Neural cell (in vitro differentiated cells): ENCODE results near the gene HSD11B2. TPM values are rescaled to one million over a fixed set of nuclear protein-coding genes. Genes with fewer than 3 reads are reported as not detected.

Source experiments
- H2AFZ ChIP-seq: fragments of 200-600, 300-800 bp; sonication (generic), shearing (Covaris generic); 2 replicates; pipeline ENCODE4 v1.6.0; 2014; ENCODE audit warnings: low read depth, mild to moderate bottlenecking, antibody characterized with exemption, low read length, moderate library complexity
- H3F3A ChIP-seq: fragments of 200-600 bp; shearing (Covaris generic); 2 replicates; pipeline ENCODE4 v1.6.1; 2016; ENCODE audit warnings: mild to moderate bottlenecking, moderate library complexity, mixed read lengths, antibody characterized with exemption, low read length; ENCODE audit not compliant: insufficient read depth, poor library complexity, severe bottlenecking
- H3K27ac ChIP-seq: fragments of 200-600, 300-800 bp; sonication (generic), shearing (Covaris generic); 2 replicates; pipeline ENCODE4 v1.5.1; 2014; ENCODE audit warnings: mild to moderate bottlenecking, low read length, moderate library complexity
- H3K27me3 ChIP-seq: fragments of 300-800, 200-600 bp; sonication (generic), shearing (Covaris generic); 2 replicates; pipeline ENCODE4 v1.6.0; 2014; ENCODE audit warnings: mild to moderate bottlenecking, low read depth, low read length, moderate library complexity; ENCODE audit not compliant: insufficient read depth
- H3K36me3 ChIP-seq: fragments of 300-800, 200-600 bp; sonication (generic), shearing (Covaris generic); 2 replicates; pipeline ENCODE4 v1.5.1; 2014; ENCODE audit warnings: mild to moderate bottlenecking, antibody characterized with exemption, low read length, moderate library complexity; ENCODE audit not compliant: insufficient read depth
- H3K4me2 ChIP-seq: fragments of 300-800, 200-600 bp; sonication (generic), shearing (Covaris generic); 2 replicates; pipeline ENCODE4 v1.6.0; 2014; ENCODE audit warnings: mild to moderate bottlenecking, low read length
- H3K4me3 ChIP-seq: fragments of 300-800, 200-600 bp; sonication (generic), shearing (Covaris generic); 2 replicates; pipeline ENCODE4 v1.5.1; 2014; ENCODE audit warnings: mild to moderate bottlenecking, low read length, moderate library complexity
- H3K79me2 ChIP-seq: fragments of 200-600 bp; shearing (Covaris generic); replicated peaks from 2 replicates; pipeline ENCODE4 v1.6.0; 2014; ENCODE audit warnings: mild to moderate bottlenecking, low read length, moderate library complexity; ENCODE audit not compliant: insufficient read depth
- H3K9ac ChIP-seq: fragments of 300-800, 200-600 bp; sonication (generic), shearing (Covaris generic); 2 replicates; pipeline ENCODE4 v1.6.1; 2016; ENCODE audit warnings: mild to moderate bottlenecking, low read length, mixed read lengths
- H3K9me2 ChIP-seq: fragments of 200-600 bp; shearing (Covaris generic); 2 replicates; pipeline ENCODE4 v1.6.1; 2016; ENCODE audit warnings: mild to moderate bottlenecking, low read length, mixed read lengths; ENCODE audit not compliant: insufficient read depth
- H3K9me3 ChIP-seq: fragments of 200-600, 300-800 bp; sonication (generic), shearing (Covaris generic); 2 replicates; pipeline ENCODE4 v1.6.1; 2016; ENCODE audit warnings: mild to moderate bottlenecking, mixed run types, low read length, moderate library complexity, mixed read lengths
- H4K20me1 ChIP-seq: fragments of 200-600 bp; shearing (Covaris generic); 2 replicates; pipeline ENCODE4 v1.6.1; 2016; ENCODE audit warnings: mild to moderate bottlenecking, mixed run types; ENCODE audit not compliant: insufficient read depth
- EP300 ChIP-seq: fragments of 450-650 bp; conservative IDR thresholded peaks from 2 replicates; pipeline ENCODE4 v1.6.1; 2014; ENCODE audit warnings: antibody characterized with exemption, mild to moderate bottlenecking, moderate library complexity; ENCODE audit not compliant: poor library complexity, severe bottlenecking
- EZH2 ChIP-seq: fragments of 200-600, 300-800 bp; shearing (Covaris generic), sonication (generic); IDR thresholded peaks from 2 replicates; pipeline ENCODE4 v1.6.1; 2014; ENCODE audit warnings: antibody characterized with exemption, low read length, borderline replicate concordance, mild to moderate bottlenecking; ENCODE audit not compliant: insufficient read depth, poor library complexity, severe bottlenecking
- MXI1 ChIP-seq: fragments of 450-650 bp; conservative IDR thresholded peaks from 2 replicates; pipeline ENCODE4 v1.6.1; 2014; ENCODE audit warnings: antibody characterized with exemption, mild to moderate bottlenecking; ENCODE audit not compliant: poor library complexity, severe bottlenecking
- POLR2AphosphoS5 ChIP-seq: IDR thresholded peaks from 2 replicates; pipeline ENCODE4 v1.6.1; 2012
- RAD21 ChIP-seq: fragments of 450-650 bp; conservative IDR thresholded peaks from 2 replicates; pipeline ENCODE4 v1.6.1; 2014; ENCODE audit warnings: antibody characterized with exemption, mild to moderate bottlenecking, moderate library complexity
- SMC3 ChIP-seq: fragments of 450-650 bp; conservative IDR thresholded peaks from 2 replicates; pipeline ENCODE4 v1.6.1; 2014; ENCODE audit warnings: antibody characterized with exemption, mild to moderate bottlenecking, moderate library complexity; ENCODE audit not compliant: poor library complexity
- TAF1 ChIP-seq: IDR thresholded peaks from 2 replicates; pipeline ENCODE4 v1.6.1; 2012; ENCODE audit warnings: low read depth
- polyA plus RNA-seq: library from polyadenylated mRNA; depleted of rRNA; stranded (reverse); fragments of >200 nt; gene quantifications from 2 replicates; pipeline ENCODE4 v1.2.3, GENCODE V29; 2014
- TF ChIP-seq, protein P1 (sequence below): IDR thresholded peaks from 2 replicates; pipeline ENCODE4 v1.6.1; 2012; ENCODE audit warnings: borderline replicate concordance
- TF ChIP-seq, protein P2 (sequence below): fragments of 450-650 bp; IDR thresholded peaks from 2 replicates; pipeline ENCODE4 v1.5.1; 2014; ENCODE audit warnings: antibody characterized with exemption, mild to moderate bottlenecking, moderate library complexity; ENCODE audit not compliant: poor library complexity, severe bottlenecking

The HSD11B2 gene
- polyA plus RNA-seq, 1 donor from 2014 or later = 0.24 TPM

DNA sequence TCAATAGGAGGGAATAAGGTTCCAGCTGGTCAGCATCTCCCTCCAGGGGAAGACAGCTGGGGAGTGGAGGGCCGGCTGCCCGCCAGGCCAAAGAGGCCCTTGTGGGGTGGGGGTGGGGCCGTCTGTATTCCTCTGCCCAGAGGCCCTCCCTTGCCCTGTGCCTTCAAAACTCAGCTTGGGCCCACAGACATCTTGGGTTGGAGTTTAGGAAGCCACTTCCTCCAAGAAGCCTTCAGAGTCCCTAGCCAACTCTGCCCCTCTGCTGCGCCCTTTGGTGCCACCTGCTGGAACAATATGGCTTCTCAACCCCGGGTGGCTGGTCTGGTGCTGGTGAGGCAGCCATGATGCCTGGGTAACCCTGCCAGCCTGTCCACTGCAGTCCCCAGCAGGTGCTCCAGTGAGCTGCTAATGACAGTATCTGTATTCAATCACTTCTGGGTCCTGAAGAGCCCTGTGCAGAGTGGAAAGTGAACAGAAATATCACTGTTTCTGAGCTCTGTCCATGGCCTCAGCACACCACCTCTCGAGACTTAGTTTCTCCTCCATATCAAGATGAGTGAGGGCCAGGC, 16.7 kb downstream of the HSD11B2 start:
- H3K36me3 ChIP-seq = no peaks in the 10 kb centered on the region

DNA sequence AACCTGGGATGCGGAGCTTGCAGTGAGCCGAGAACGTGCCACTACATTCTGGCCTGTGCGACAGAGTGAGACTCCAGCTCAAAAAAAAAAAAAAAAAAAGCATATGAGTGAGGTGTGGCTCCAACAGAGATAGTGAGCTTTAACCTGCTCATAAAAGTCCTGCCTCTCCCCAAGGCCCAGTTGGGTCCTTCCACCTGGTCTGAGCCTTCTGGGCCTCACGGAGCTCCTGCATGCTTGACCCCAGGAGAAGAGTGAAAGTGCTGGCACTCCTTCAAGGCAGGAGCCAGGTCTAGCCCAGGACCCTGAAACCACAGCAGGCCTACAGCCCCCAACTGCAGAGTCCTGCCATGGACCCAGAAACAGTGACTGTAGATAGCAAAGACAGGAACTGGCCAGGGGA, 17.7 kb downstream of the HSD11B2 start:
- H4K20me1 ChIP-seq = no peaks in the 10 kb centered on the region
- H3K36me3 ChIP-seq = no peaks in the 10 kb centered on the region
- H3K79me2 ChIP-seq = no peaks in the 10 kb centered on the region
- no peak overlapping the region for H3K27ac ChIP-seq
- H3K9me2 ChIP-seq = no peaks in the 10 kb centered on the region
- no peaks in the 10 kb centered on the region for H3K27me3 ChIP-seq
- no peak overlapping the region for H3K4me2 ChIP-seq
- no peak overlapping the region for H3K9ac ChIP-seq
- H3K9me3 ChIP-seq = no peaks in the 10 kb centered on the region
- no peak for TF ChIP-seq RAD21
- no peak for TF ChIP-seq EP300
- TF ChIP-seq POLR2AphosphoS5 = no peak
- TF ChIP-seq SMC3 = no peak
- TF ChIP-seq, protein P1, sequence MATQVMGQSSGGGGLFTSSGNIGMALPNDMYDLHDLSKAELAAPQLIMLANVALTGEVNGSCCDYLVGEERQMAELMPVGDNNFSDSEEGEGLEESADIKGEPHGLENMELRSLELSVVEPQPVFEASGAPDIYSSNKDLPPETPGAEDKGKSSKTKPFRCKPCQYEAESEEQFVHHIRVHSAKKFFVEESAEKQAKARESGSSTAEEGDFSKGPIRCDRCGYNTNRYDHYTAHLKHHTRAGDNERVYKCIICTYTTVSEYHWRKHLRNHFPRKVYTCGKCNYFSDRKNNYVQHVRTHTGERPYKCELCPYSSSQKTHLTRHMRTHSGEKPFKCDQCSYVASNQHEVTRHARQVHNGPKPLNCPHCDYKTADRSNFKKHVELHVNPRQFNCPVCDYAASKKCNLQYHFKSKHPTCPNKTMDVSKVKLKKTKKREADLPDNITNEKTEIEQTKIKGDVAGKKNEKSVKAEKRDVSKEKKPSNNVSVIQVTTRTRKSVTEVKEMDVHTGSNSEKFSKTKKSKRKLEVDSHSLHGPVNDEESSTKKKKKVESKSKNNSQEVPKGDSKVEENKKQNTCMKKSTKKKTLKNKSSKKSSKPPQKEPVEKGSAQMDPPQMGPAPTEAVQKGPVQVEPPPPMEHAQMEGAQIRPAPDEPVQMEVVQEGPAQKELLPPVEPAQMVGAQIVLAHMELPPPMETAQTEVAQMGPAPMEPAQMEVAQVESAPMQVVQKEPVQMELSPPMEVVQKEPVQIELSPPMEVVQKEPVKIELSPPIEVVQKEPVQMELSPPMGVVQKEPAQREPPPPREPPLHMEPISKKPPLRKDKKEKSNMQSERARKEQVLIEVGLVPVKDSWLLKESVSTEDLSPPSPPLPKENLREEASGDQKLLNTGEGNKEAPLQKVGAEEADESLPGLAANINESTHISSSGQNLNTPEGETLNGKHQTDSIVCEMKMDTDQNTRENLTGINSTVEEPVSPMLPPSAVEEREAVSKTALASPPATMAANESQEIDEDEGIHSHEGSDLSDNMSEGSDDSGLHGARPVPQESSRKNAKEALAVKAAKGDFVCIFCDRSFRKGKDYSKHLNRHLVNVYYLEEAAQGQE = no peak
- no peak for TF ChIP-seq TAF1
- TF ChIP-seq MXI1 = no peak
- TF ChIP-seq, protein P2, sequence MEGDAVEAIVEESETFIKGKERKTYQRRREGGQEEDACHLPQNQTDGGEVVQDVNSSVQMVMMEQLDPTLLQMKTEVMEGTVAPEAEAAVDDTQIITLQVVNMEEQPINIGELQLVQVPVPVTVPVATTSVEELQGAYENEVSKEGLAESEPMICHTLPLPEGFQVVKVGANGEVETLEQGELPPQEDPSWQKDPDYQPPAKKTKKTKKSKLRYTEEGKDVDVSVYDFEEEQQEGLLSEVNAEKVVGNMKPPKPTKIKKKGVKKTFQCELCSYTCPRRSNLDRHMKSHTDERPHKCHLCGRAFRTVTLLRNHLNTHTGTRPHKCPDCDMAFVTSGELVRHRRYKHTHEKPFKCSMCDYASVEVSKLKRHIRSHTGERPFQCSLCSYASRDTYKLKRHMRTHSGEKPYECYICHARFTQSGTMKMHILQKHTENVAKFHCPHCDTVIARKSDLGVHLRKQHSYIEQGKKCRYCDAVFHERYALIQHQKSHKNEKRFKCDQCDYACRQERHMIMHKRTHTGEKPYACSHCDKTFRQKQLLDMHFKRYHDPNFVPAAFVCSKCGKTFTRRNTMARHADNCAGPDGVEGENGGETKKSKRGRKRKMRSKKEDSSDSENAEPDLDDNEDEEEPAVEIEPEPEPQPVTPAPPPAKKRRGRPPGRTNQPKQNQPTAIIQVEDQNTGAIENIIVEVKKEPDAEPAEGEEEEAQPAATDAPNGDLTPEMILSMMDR = no peak
- TF ChIP-seq EZH2 = no peak
- no peak overlapping the region for H3K4me3 ChIP-seq
- H3F3A ChIP-seq = no peaks in the 10 kb centered on the region
- H2AFZ ChIP-seq = no peak overlapping the region

More for the DNA sequence above, 16.7 kb downstream of the HSD11B2 start:
- no peak overlapping the region for H3K4me3 ChIP-seq
- no peaks in the 10 kb centered on the region for H3K27me3 ChIP-seq
- H3K79me2 ChIP-seq = no peaks in the 10 kb centered on the region
- H3K4me2 ChIP-seq = no peak overlapping the region
- H3K9me3 ChIP-seq = no peaks in the 10 kb centered on the region
- TF ChIP-seq RAD21 = no peak
- TF ChIP-seq, protein P2 = peak; percentile 21
- TF ChIP-seq MXI1 = no peak
- no peak for TF ChIP-seq SMC3
- H4K20me1 ChIP-seq = no peaks in the 10 kb centered on the region
- no peak overlapping the region for H3K27ac ChIP-seq
- H2AFZ ChIP-seq = no peak overlapping the region
- H3K9ac ChIP-seq = no peak overlapping the region
- H3F3A ChIP-seq = no peaks in the 10 kb centered on the region
- no peaks in the 10 kb centered on the region for H3K9me2 ChIP-seq
